ENCODE data around the gene ROS1.

- TF ChIP-seq CTCF (IDR thresholded peaks at IDR 0.05): no peak
- no peak for TF ChIP-seq EZH2phosphoT487 (IDR thresholded peaks at IDR 0.05)
- TF ChIP-seq EZH2 (IDR thresholded peaks at IDR 0.05): no peak
Observed at GRCh38 chr6:117275711-117276110, 150.0 kb downstream of the ROS1 start.

Data from neural progenitor cell (in vitro differentiated cells).